Psoas muscle (tissue), 8 donors: Measurements from ENCODE around the gene KNOP1. TPM values are rescaled to one million over a fixed set of nuclear protein-coding genes. Genes with fewer than 3 reads are reported as not detected.

Source experiments
- ATAC-seq, 4 donors: fragments of 200-7000 bp; cut with Tn5 transposase; one replicate each; pipeline ENCODE4 v1.9.1; 2020; ENCODE audit warnings: moderate library complexity in 3 of 4, mild to moderate bottlenecking in 2 of 4
- DNase-seq, 2 donors: peaks; one replicate each; pipeline ENCODE4 v3.0.0-alpha.2; 2020
- H3K27ac ChIP-seq: fragments of 200-600 bp; one replicate; pipeline ENCODE4 v1.8.0; 2022
- H3K27me3 ChIP-seq, 3 donors: fragments of 200-600 bp in 1 of 3; one replicate each; pipeline versions ENCODE4 v1.6.1 to v1.8.0; 2013 to 2022; ENCODE audit warnings: low read length in 2 of 3, mild to moderate bottlenecking in 2 of 3, moderate library complexity in 1 of 3; ENCODE audit not compliant: insufficient read depth in 3 of 3
- H3K36me3 ChIP-seq, 2 donors: fragments of 200-600 bp in 1 of 2; one replicate each; pipeline versions ENCODE4 v1.6.1 to v1.8.0; 2013 to 2022; ENCODE audit warnings: low read depth in 1 of 2, mild to moderate bottlenecking in 1 of 2, moderate library complexity in 1 of 2; ENCODE audit not compliant: insufficient read depth in 1 of 2
- H3K4me1 ChIP-seq: fragments of 200-600 bp; one replicate; pipeline ENCODE4 v1.8.0; 2022
- H3K4me3 ChIP-seq: fragments of 200-600 bp; one replicate; pipeline ENCODE4 v1.8.0; 2022; ENCODE audit warnings: mild to moderate bottlenecking
- H3K9me3 ChIP-seq: fragments of 200-600 bp; one replicate; pipeline ENCODE4 v1.8.0; 2022
- CTCF ChIP-seq: fragments of 200-600 bp; IDR thresholded peaks from one replicate; pipeline ENCODE4 v1.8.0; 2022; ENCODE audit warnings: antibody characterized with exemption
- WGBS, 3 donors: extraction: QIAGEN DNeasy Blood & Tissue Kit; methylation state at CpG; one replicate each; pipeline versions ENCODE4 v1.1.6 to v1.1.7; 2013; 5-methylcytosine and 5-hydroxymethylcytosine counted together
- intact Hi-C, 2 donors: fragments of 100-400 bp; cut with DNase I; formaldehyde crosslinking; loops; one replicate each; pipeline versions ENCODE4 v1.11.0 to v1.14.2; 2022
- polyA plus RNA-seq, 3 donors: library from polyadenylated mRNA; stranded (reverse); fragments of 200-250 nt; gene quantifications; one replicate each; pipeline ENCODE4 v1.2.3, GENCODE V29; 2013
- total RNA-seq, 4 donors: library from RNA; stranded (reverse); fragmentation: NEBNext Ultra II Directional in 2 of 4; extraction: Animal tissue kit (Norgen Biotek cat#: 25700) in 2 of 4; gene quantifications; one replicate each; pipeline versions ENCODE4 v1.2.1 to v1.2.4, GENCODE V29; 2021 to 2023
- donor health status: healthy with polysubstance abuse.
- donor health status: DM: no; HTN: no; CAD: no; lungs with moderate emphysema.
- donor health status: Bipolar disorder and iron deficiency.
- donor health status: healthy.
- donor health status: DM: yes; HTN: yes; CAD: no.
- donor health status: DM: no; HTN: no; CAD: no.
- donor health status: DM: no; HTN: no; CAD: no.
- donor health status: DM: yes; HTN: yes; CAD: no.

Gene KNOP1
- total and polyA plus RNA-seq, 7 donors: 5.9 to 14.7 (median 9.5) TPM

- Histone ChIP-seq H3K27me3 (no peaks in the 10 kb centered on the region), H3K27ac (no peak overlapping the region), H3K4me1 (peaks cover 12% of the 10 kb centered on the region), H3K9me3 (no peaks in the 10 kb centered on the region), H3K36me3 (peaks cover 4 to 39% of the 10 kb centered on the region in 2 donors), H3K4me3 (no peak overlapping the region)
- TF ChIP-seq CTCF: no peak
- ATAC-seq (no peak), DNase-seq (no peak)
- intact Hi-C loops: loop anchor here (5.0 kb wide), 3 partner anchors 92 to 167 kb away; partner anchors contain the start of gene GPRC5B (in 1 of the 2)
- WGBS, 3 donors: 84 to 89% (median 87%) methylated on average over 5 of the region's 5 CpGs
Observed at GRCh38 chr16:19715566-19715965, 2.5 kb downstream of the KNOP1 start.

GRCh38 chr16:19713697-19714096 is 4.3 kb downstream of the KNOP1 start:
- 91 to 93% (median 91%) methylated on average over 6 of the region's 6 CpGs for WGBS, 3 donors
- peaks cover 4 to 58% of the 10 kb centered on the region in 2 donors for H3K36me3 ChIP-seq
- no peak overlapping the region for H3K4me3 ChIP-seq
- H3K27ac ChIP-seq: no peak overlapping the region
- intact Hi-C loops: no loop called here
- no peaks in the 10 kb centered on the region for H3K27me3 ChIP-seq
- no peaks in the 10 kb centered on the region for H3K9me3 ChIP-seq
- TF ChIP-seq CTCF: no peak
- DNase-seq (no peak), ATAC-seq (no peak)
- H3K4me1 ChIP-seq: peaks cover 12% of the 10 kb centered on the region

GRCh38 chr16:19712418-19713058 is 5.5 kb downstream of the KNOP1 start:
- Histone ChIP-seq H3K36me3 (peaks cover 4 to 64% of the 10 kb centered on the region in 2 donors), H3K9me3 (no peaks in the 10 kb centered on the region), H3K4me1 (peaks cover 12% of the 10 kb centered on the region), H3K27ac (no peak overlapping the region), H3K4me3 (no peak overlapping the region), H3K27me3 (no peaks in the 10 kb centered on the region)
- WGBS, 3 donors: 90 to 94% (median 93%) methylated on average over 11 of the region's 11 CpGs
- intact Hi-C loops: no loop called here
- DNase-seq: no peak
- TF ChIP-seq CTCF: no peak
- no peak for ATAC-seq

GRCh38 chr16:19711643-19712042 is 6.4 kb downstream of the KNOP1 start:
- H3K36me3 ChIP-seq: peaks cover 4 to 71% of the 10 kb centered on the region in 2 donors

More at GRCh38 chr16:19711643-19712042, 6.4 kb downstream of the KNOP1 start:
- Histone ChIP-seq H3K27me3 (no peaks in the 10 kb centered on the region), H3K27ac (no peak overlapping the region), H3K9me3 (no peaks in the 10 kb centered on the region), H3K4me1 (peaks cover 3% of the 10 kb centered on the region), H3K4me3 (no peak overlapping the region)
- TF ChIP-seq CTCF: no peak
- DNase-seq (no peak), ATAC-seq (no peak)
- 93% methylated on average over 12 of the region's 12 CpGs for WGBS, 3 donors
- intact Hi-C loops: no loop called here
